IMR-90 (cell line): ENCODE measurements around the gene CLASRP. TPM values are rescaled to one million over a fixed set of nuclear protein-coding genes. Genes with fewer than 3 reads are reported as not detected.

Experiments
- ATAC-seq: fragments of 200-7000 bp; cut with Tn5 transposase; 2 replicates; pipeline ENCODE4 v1.9.1; 2020; ENCODE audit warnings: low read depth, mild to moderate bottlenecking, moderate library complexity
- BruUV-seq: library from RNA; stranded (reverse); fragments of 400-500 nt; replicated peaks from 2 replicates; lab custom pipeline; 2021; lab: Mats Ljungman, UMichigan
- CTCF ChIA-PET: fragments of 300-600 bp; formaldehyde crosslinking; extraction: SDS; loops from one replicate; lab custom pipeline; 2021; ENCODE audit warnings: antibody characterized with exemption; lab: Yijun Ruan, JAX
- POLR2A ChIA-PET: fragments of 300-600 bp; sonication (Branson Sonifier 250); formaldehyde crosslinking; loops from one replicate; lab custom pipeline; 2022; ENCODE audit warnings: antibody characterized with exemption; ENCODE audit not compliant: unreplicated experiment; lab: Charles Lee
- DNase-seq: peaks from one replicate; pipeline ENCODE4 v3.0.0; 2013
- H2AFZ ChIP-seq: replicated peaks from 2 replicates; pipeline ENCODE3; 2013; ENCODE audit warnings: low read length, mild to moderate bottlenecking; ENCODE audit not compliant: poor library complexity
- H2AK5ac ChIP-seq: 2 replicates; pipeline ENCODE4 v1.6.1; 2013; ENCODE audit warnings: low read depth, low read length, inconsistent platforms
- H2AK9ac ChIP-seq: replicated peaks from 2 replicates; pipeline ENCODE3; 2013; ENCODE audit warnings: mild to moderate bottlenecking, low read depth, low read length, moderate library complexity; ENCODE audit not compliant: poor library complexity
- H2BK120ac ChIP-seq: 2 replicates; pipeline ENCODE4 v1.6.1; 2013; ENCODE audit warnings: low read depth, low read length, inconsistent platforms
- H2BK15ac ChIP-seq: 3 replicates; pipeline ENCODE4 v1.6.1; 2013; ENCODE audit warnings: low read depth, low read length, inconsistent platforms
- H2BK20ac ChIP-seq: 2 replicates; pipeline ENCODE4 v1.6.1; 2013; ENCODE audit warnings: low read depth, mild to moderate bottlenecking, inconsistent platforms, low read length, moderate library complexity
- H2BK5ac ChIP-seq: 2 replicates; pipeline ENCODE4 v1.6.1; 2013; ENCODE audit warnings: mild to moderate bottlenecking, low read depth, low read length, inconsistent platforms; ENCODE audit not compliant: poor library complexity, severe bottlenecking
- H3K14ac ChIP-seq: replicated peaks from 2 replicates; pipeline ENCODE4 v1.6.1; 2013; ENCODE audit warnings: low read depth, low read length, inconsistent platforms
- H3K18ac ChIP-seq: 2 replicates; pipeline ENCODE4 v1.6.1; 2013; ENCODE audit warnings: low read depth, low read length, control low read depth
- H3K23ac ChIP-seq: 2 replicates; pipeline ENCODE4 v1.6.1; 2013; ENCODE audit warnings: low read depth, low read length, inconsistent platforms
- H3K27ac ChIP-seq: 2 replicates; pipeline ENCODE4 v1.5.1; 2013; ENCODE audit warnings: mild to moderate bottlenecking, control low read depth, low read length; ENCODE audit not compliant: insufficient read depth
- H3K27me3 ChIP-seq: 2 replicates; pipeline ENCODE4 v1.6.1; 2013; ENCODE audit warnings: low read length; ENCODE audit not compliant: control insufficient read depth, insufficient read depth
- H3K36me3 ChIP-seq: 2 replicates; pipeline ENCODE4 v1.6.1; 2013; ENCODE audit warnings: low read length, mixed read lengths; ENCODE audit not compliant: control insufficient read depth, insufficient read depth
- H3K4ac ChIP-seq: 2 replicates; pipeline ENCODE4 v1.6.1; 2013; ENCODE audit warnings: low read depth, low read length, inconsistent platforms
- H3K4me1 ChIP-seq: 2 replicates; pipeline ENCODE4 v1.6.1; 2013; ENCODE audit warnings: low read length, mixed read lengths; ENCODE audit not compliant: control insufficient read depth, insufficient read depth
- H3K4me2 ChIP-seq: 2 replicates; pipeline ENCODE4 v1.6.1; 2013; ENCODE audit warnings: low read depth, mild to moderate bottlenecking, control low read depth, low read length, moderate library complexity
- H3K4me3 ChIP-seq: 2 replicates; pipeline ENCODE4 v1.5.1; 2013; ENCODE audit warnings: low read depth, mild to moderate bottlenecking, control low read depth, low read length, moderate library complexity; ENCODE audit not compliant: insufficient read depth
- H3K56ac ChIP-seq: 2 replicates; pipeline ENCODE4 v1.6.1; 2013; ENCODE audit warnings: low read length, inconsistent platforms; ENCODE audit not compliant: insufficient read depth; ENCODE audit errors: extremely low read depth
- H3K79me1 ChIP-seq, 2 experiments: 2 replicates each; pipeline ENCODE4 v1.6.1; 2013; ENCODE audit warnings: low read length in 2 of 2, inconsistent platforms in 1 of 2, low read depth in 1 of 2
- H3K9ac ChIP-seq: 2 replicates; pipeline ENCODE4 v1.6.1; 2013; ENCODE audit warnings: low read depth, low read length, control low read depth
- H3K9me1 ChIP-seq: 2 replicates; pipeline ENCODE4 v1.6.1; 2013; ENCODE audit warnings: low read length, inconsistent platforms; ENCODE audit not compliant: insufficient read depth
- H3K9me3 ChIP-seq: 2 replicates; pipeline ENCODE4 v1.6.1; 2013; ENCODE audit warnings: low read length; ENCODE audit not compliant: control insufficient read depth, insufficient read depth
- H4K20me1 ChIP-seq: 2 replicates; pipeline ENCODE4 v1.6.1; 2013; ENCODE audit warnings: low read length, inconsistent platforms; ENCODE audit not compliant: insufficient read depth
- H4K5ac ChIP-seq: 2 replicates; pipeline ENCODE4 v1.6.1; 2013; ENCODE audit warnings: mild to moderate bottlenecking, low read depth, low read length, control low read depth
- H4K8ac ChIP-seq, 2 experiments: 2 replicates each; pipeline ENCODE4 v1.6.1; 2013; ENCODE audit warnings: low read depth in 2 of 2, low read length in 2 of 2, control low read depth in 1 of 2, inconsistent platforms in 1 of 2
- H4K91ac ChIP-seq: 2 replicates; pipeline ENCODE4 v1.6.1; 2013; ENCODE audit warnings: low read depth, low read length, inconsistent platforms; ENCODE audit not compliant: insufficient read depth
- BHLHE40 ChIP-seq: fragments of 150-350 bp; IDR thresholded peaks from 2 replicates; pipeline ENCODE4 v1.6.1; 2016; ENCODE audit warnings: mild to moderate bottlenecking, low read depth, low read length
- CEBPB ChIP-seq: IDR thresholded peaks from 2 replicates; pipeline ENCODE4 v1.6.1; 2012; ENCODE audit warnings: low read depth, low read length, improper control_type of control experiment
- CHD1 ChIP-seq: IDR thresholded peaks from 2 replicates; pipeline ENCODE4 v1.6.1; 2012; ENCODE audit warnings: low read depth, low read length, improper control_type of control experiment
- CTCF ChIP-seq: conservative IDR thresholded peaks from 2 replicates; pipeline ENCODE4 v1.5.1; 2012; ENCODE audit warnings: mild to moderate bottlenecking, low read depth, low read length, improper control_type of control experiment
- ELK1 ChIP-seq: fragments of 150-350 bp; IDR thresholded peaks from 2 replicates; pipeline ENCODE4 v1.6.1; 2016; ENCODE audit warnings: low read depth, mild to moderate bottlenecking, low read length, moderate library complexity, borderline replicate concordance
- FOS ChIP-seq: fragments of 150-350 bp; IDR thresholded peaks from 2 replicates; pipeline ENCODE4 v1.6.1; 2016; ENCODE audit warnings: low read depth, low read length
- MAFK ChIP-seq: IDR thresholded peaks from 2 replicates; pipeline ENCODE4 v1.6.1; 2012; ENCODE audit warnings: low read depth, low read length, improper control_type of control experiment
- MXI1 ChIP-seq: IDR thresholded peaks from 2 replicates; pipeline ENCODE4 v1.6.1; 2012; ENCODE audit warnings: low read depth, mild to moderate bottlenecking, low read length, moderate library complexity, borderline replicate concordance
- NFE2L2 ChIP-seq: fragments of 150-350 bp; IDR thresholded peaks from 2 replicates; pipeline ENCODE4 v1.6.1; 2016; ENCODE audit warnings: low read depth, mild to moderate bottlenecking, low read length
- POLR2A ChIP-seq: IDR thresholded peaks from 2 replicates; pipeline ENCODE4 v1.6.1; 2012; ENCODE audit warnings: mild to moderate bottlenecking, low read depth, low read length
- RAD21 ChIP-seq: IDR thresholded peaks from 2 replicates; pipeline ENCODE4 v1.6.1; 2012; ENCODE audit warnings: low read length, improper control_type of control experiment
- RCOR1 ChIP-seq: IDR thresholded peaks from 2 replicates; pipeline ENCODE4 v1.6.1; 2012; ENCODE audit warnings: mild to moderate bottlenecking, low read length, improper control_type of control experiment; ENCODE audit not compliant: insufficient replicate concordance
- RFX5 ChIP-seq: IDR thresholded peaks from 2 replicates; pipeline ENCODE4 v1.8.0; 2012; ENCODE audit warnings: low read depth, mild to moderate bottlenecking, low read length, moderate library complexity
- SMC3 ChIP-seq: fragments of 150-350 bp; IDR thresholded peaks from 2 replicates; pipeline ENCODE4 v1.6.1; 2016; ENCODE audit warnings: low read depth, mild to moderate bottlenecking, antibody characterized with exemption, low read length, moderate library complexity
- USF2 ChIP-seq: fragments of 150-350 bp; IDR thresholded peaks from 2 replicates; pipeline ENCODE4 v1.6.1; 2017; ENCODE audit warnings: mild to moderate bottlenecking, antibody characterized with exemption, low read length, low read depth
- WGBS, 2 experiments: methylation state at CpG; one replicate each; pipeline versions ENCODE4 v1.1.5 to v1.1.7; 2013; ENCODE audit warnings: missing lambda C conversion rate in 2 of 2; ENCODE audit not compliant: insufficient read length in 1 of 2; ENCODE audit errors: extremely low coverage in 2 of 2; 5-methylcytosine and 5-hydroxymethylcytosine counted together
- dilution Hi-C: fragments of 300-500 bp; cut with HindIII; formaldehyde crosslinking; loops from one replicate; pipeline ENCODE4 v1.14.3; 2018; ENCODE audit warnings: low sequenced_read_pairs; ENCODE audit not compliant: unreplicated experiment
- in situ Hi-C: fragments of 300-500 bp; cut with MboI; formaldehyde crosslinking; loops from 3 replicates; pipeline ENCODE4 v1.14.3; 2019; ENCODE audit warnings: low sequenced_read_pairs, inconsistent platforms, mixed read lengths
- intact Hi-C: fragments of 100-400 bp; cut with micrococcal nuclease; formaldehyde crosslinking; loops from 2 replicates; pipeline ENCODE4 v1.10.0; 2022
- polyA plus RNA-seq, 3 experiments: library from polyadenylated mRNA; depleted of rRNA; stranded (reverse); fragments of >200 nt; gene quantifications; 2 replicates each; pipeline ENCODE4 v1.2.3, GENCODE V29; 2012; ENCODE audit warnings: low replicate concordance in 1 of 3
- total RNA-seq: library from RNA; depleted of rRNA; stranded (reverse); fragments of >200 nt; gene quantifications from 2 replicates; pipeline ENCODE4 v1.2.3, GENCODE V29; 2012

The CLASRP gene
- total and polyA plus RNA-seq, 2 of the 4 experiments (the other 2 are of a cell fraction) = 19.9 to 31.7 TPM

- H2BK20ac ChIP-seq = no peak overlapping the region
- ATAC-seq = no peak
- CTCF ChIA-PET = no interaction called here
- no peak for TF ChIP-seq FOS
- TF ChIP-seq MXI1 = no peak
- TF ChIP-seq BHLHE40 = no peak
- no peak for TF ChIP-seq CHD1
- no peak for TF ChIP-seq RCOR1
- no peak for TF ChIP-seq SMC3
- no peak for TF ChIP-seq POLR2A
- no peak for TF ChIP-seq RFX5
- TF ChIP-seq ELK1 = no peak
- TF ChIP-seq CEBPB = no peak
- TF ChIP-seq RAD21 = no peak
- no peak for TF ChIP-seq CTCF
- TF ChIP-seq NFE2L2 = no peak
- TF ChIP-seq MAFK = no peak
- no peak for TF ChIP-seq USF2
Observed at GRCh38 chr19:45063851-45064801, 25.3 kb downstream of the CLASRP start.

More at GRCh38 chr19:45063851-45064801, 25.3 kb downstream of the CLASRP start:
- H2BK5ac ChIP-seq = no peak overlapping the region
- POLR2A ChIA-PET = no interaction called here
- H3K27me3 ChIP-seq = no peaks in the 10 kb centered on the region
- dilution Hi-C loops = no loop called here
- H3K23ac ChIP-seq = no peak overlapping the region
- H3K27ac ChIP-seq = no peak overlapping the region
- H4K91ac ChIP-seq = no peak overlapping the region
- no peaks in the 10 kb centered on the region for H3K4me1 ChIP-seq
- WGBS, 2 experiments = 95% methylated on average over 41 of the region's 85 CpGs; no CpG with 5 or more reads in 1 of the 2 experiments
- H3K18ac ChIP-seq = no peak overlapping the region
- in situ Hi-C loops = no loop called here
- H3K56ac ChIP-seq = no peak overlapping the region
- intact Hi-C loops = no loop called here
- H4K20me1 ChIP-seq = peaks cover 16% of the 10 kb centered on the region
- no peak overlapping the region for H4K8ac ChIP-seq
- H3K9me3 ChIP-seq = no peaks in the 10 kb centered on the region
- H3K4me2 ChIP-seq = no peak overlapping the region
- no peak overlapping the region for H3K14ac ChIP-seq
- H2BK120ac ChIP-seq = no peak overlapping the region
- H3K9ac ChIP-seq = no peak overlapping the region
- H4K5ac ChIP-seq = no peak overlapping the region
- H2BK15ac ChIP-seq = no peak overlapping the region
- no peak for DNase-seq
- H2AK9ac ChIP-seq = no peak overlapping the region
- H3K36me3 ChIP-seq = peaks cover 73% of the 10 kb centered on the region
- no peaks in the 10 kb centered on the region for H3K9me1 ChIP-seq
- H2AFZ ChIP-seq = no peak overlapping the region
- no peak overlapping the region for H3K4ac ChIP-seq
- BruUV-seq = no TSS peak
- H3K79me1 ChIP-seq = peaks cover 16 to 35% of the 10 kb centered on the region in 2 experiments
- no peak overlapping the region for H2AK5ac ChIP-seq
- H3K4me3 ChIP-seq = no peak overlapping the region
